A673 (cell line): ENCODE results near the gene TRAM2. TPM values are rescaled to one million over a fixed set of nuclear protein-coding genes. Genes with fewer than 3 reads are reported as not detected.

Experiments
- BruUV-seq: library from RNA; stranded (reverse); fragments of 400-500 nt; replicated peaks from 2 replicates; lab custom pipeline; 2021; lab: Mats Ljungman, UMichigan
- CTCF ChIA-PET: fragments of 300-600 bp; sonication (Branson Sonifier 250); formaldehyde crosslinking; loops from one replicate; lab custom pipeline; 2022; ENCODE audit warnings: antibody characterized with exemption; lab: Charles Lee
- POLR2A ChIA-PET: fragments of 300-600 bp; sonication (Branson Sonifier 250); formaldehyde crosslinking; loops from one replicate; lab custom pipeline; 2022; ENCODE audit warnings: antibody characterized with exemption; ENCODE audit not compliant: low non-redundant PET; lab: Charles Lee
- DNase-seq: peaks from one replicate; pipeline ENCODE4 v3.0.0-alpha.2; 2015; ENCODE audit warnings: low spot score
- H3K27ac ChIP-seq: fragments of 200-600 bp; sonication (generic); 2 replicates; pipeline ENCODE4 v1.5.1; 2016; ENCODE audit warnings: mixed run types, low read depth, mild to moderate bottlenecking, mixed read lengths, antibody characterized with exemption, low read length; ENCODE audit not compliant: poor library complexity, severe bottlenecking
- H3K27me3 ChIP-seq: fragments of 200-600 bp; sonication (generic); replicated peaks from 2 replicates; pipeline ENCODE4 v1.6.1; 2017; ENCODE audit warnings: mixed run types, low read depth, mild to moderate bottlenecking, mixed read lengths, antibody characterized with exemption, low read length; ENCODE audit not compliant: insufficient read depth, poor library complexity
- H3K36me3 ChIP-seq: fragments of 200-600 bp; sonication (generic); 2 replicates; pipeline ENCODE4 v1.6.1; 2016; ENCODE audit warnings: mixed run types, mild to moderate bottlenecking, mixed read lengths, antibody characterized with exemption, low read length; ENCODE audit not compliant: insufficient read depth, poor library complexity, severe bottlenecking
- H3K4me1 ChIP-seq: fragments of 200-600 bp; sonication (generic); 2 replicates; pipeline ENCODE4 v1.6.1; 2017; ENCODE audit warnings: mixed run types, mild to moderate bottlenecking, mixed read lengths, antibody characterized with exemption, low read length; ENCODE audit not compliant: insufficient read depth, poor library complexity, severe bottlenecking
- H3K4me3 ChIP-seq: fragments of 200-600 bp; sonication (generic); 2 replicates; pipeline ENCODE4 v1.5.1; 2016; ENCODE audit warnings: low read depth, mixed run types, mild to moderate bottlenecking, mixed read lengths, low read length; ENCODE audit not compliant: poor library complexity, severe bottlenecking
- H3K9me3 ChIP-seq: fragments of 200-600 bp; sonication (generic); 2 replicates; pipeline ENCODE4 v1.6.1; 2016; ENCODE audit warnings: mixed run types, low read depth, mild to moderate bottlenecking, mixed read lengths, antibody characterized with exemption, low read length; ENCODE audit not compliant: poor library complexity, severe bottlenecking
- EZH2 ChIP-seq: fragments of 200-600 bp; sonication (generic); IDR thresholded peaks from 2 replicates; pipeline ENCODE4 v1.6.1; 2017; ENCODE audit warnings: borderline replicate concordance, low read depth, mild to moderate bottlenecking, mixed read lengths, antibody characterized with exemption, low read length; ENCODE audit not compliant: poor library complexity, severe bottlenecking
- intact Hi-C: fragments of 100-400 bp; cut with micrococcal nuclease; formaldehyde crosslinking; loops from one replicate; pipeline ENCODE4 v1.10.0; 2022; ENCODE audit not compliant: unreplicated experiment
- total RNA-seq: library from RNA; stranded (reverse); gene quantifications from 2 replicates; pipeline ENCODE4 v1.2.3, GENCODE V29; 2021
- TF ChIP-seq, protein P1 (sequence below): fragments of 300-800, 200-600 bp; sonication (generic); conservative IDR thresholded peaks from 2 replicates; pipeline ENCODE4 v1.5.1; 2017; ENCODE audit warnings: low read depth, mild to moderate bottlenecking, antibody characterized with exemption, low read length, moderate library complexity, mixed read lengths

Gene TRAM2
- total RNA-seq, 1 experiment from 2014 or later: 21.9 TPM

DNA sequence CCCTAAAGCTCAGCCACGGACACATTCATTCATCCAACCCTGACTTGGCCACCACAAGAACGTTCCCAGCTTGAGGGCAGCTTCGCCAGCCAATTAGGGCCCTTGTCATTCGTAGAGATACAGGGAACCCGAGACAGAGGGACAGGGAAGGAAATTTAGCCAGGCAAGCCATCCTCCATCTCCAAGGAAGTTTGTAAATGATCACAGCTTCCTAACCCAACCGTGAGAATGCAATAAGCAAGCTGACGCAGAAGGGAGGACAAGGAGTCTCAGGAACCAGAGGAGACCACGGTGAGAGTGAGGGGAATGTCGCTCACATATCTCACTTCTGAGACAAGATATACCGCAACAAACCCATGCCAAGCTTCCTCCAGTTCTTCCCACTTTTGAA is 1.4 kb downstream of the TRAM2 start:
- CTCF ChIA-PET: interaction anchor here (1.0 to 1.1 kb wide), 2 partner anchors 22 to 88 kb away, joined by 3 read pairs; no protein-coding TSS in a partner anchor
- DNase-seq: no peak
- Histone ChIP-seq H3K36me3 (no peaks in the 10 kb centered on the region), H3K27ac (no peak overlapping the region), H3K4me3 (peak overlapping the region; percentile 80), H3K9me3 (no peaks in the 10 kb centered on the region), H3K27me3 (no peaks in the 10 kb centered on the region), H3K4me1 (peaks cover 3% of the 10 kb centered on the region)
- BruUV-seq: no TSS peak
- intact Hi-C loops: no loop called here
- POLR2A ChIA-PET: no interaction called here
- TF ChIP-seq EZH2: no peak
- TF ChIP-seq, protein P1, sequence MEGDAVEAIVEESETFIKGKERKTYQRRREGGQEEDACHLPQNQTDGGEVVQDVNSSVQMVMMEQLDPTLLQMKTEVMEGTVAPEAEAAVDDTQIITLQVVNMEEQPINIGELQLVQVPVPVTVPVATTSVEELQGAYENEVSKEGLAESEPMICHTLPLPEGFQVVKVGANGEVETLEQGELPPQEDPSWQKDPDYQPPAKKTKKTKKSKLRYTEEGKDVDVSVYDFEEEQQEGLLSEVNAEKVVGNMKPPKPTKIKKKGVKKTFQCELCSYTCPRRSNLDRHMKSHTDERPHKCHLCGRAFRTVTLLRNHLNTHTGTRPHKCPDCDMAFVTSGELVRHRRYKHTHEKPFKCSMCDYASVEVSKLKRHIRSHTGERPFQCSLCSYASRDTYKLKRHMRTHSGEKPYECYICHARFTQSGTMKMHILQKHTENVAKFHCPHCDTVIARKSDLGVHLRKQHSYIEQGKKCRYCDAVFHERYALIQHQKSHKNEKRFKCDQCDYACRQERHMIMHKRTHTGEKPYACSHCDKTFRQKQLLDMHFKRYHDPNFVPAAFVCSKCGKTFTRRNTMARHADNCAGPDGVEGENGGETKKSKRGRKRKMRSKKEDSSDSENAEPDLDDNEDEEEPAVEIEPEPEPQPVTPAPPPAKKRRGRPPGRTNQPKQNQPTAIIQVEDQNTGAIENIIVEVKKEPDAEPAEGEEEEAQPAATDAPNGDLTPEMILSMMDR: no peak

DNA sequence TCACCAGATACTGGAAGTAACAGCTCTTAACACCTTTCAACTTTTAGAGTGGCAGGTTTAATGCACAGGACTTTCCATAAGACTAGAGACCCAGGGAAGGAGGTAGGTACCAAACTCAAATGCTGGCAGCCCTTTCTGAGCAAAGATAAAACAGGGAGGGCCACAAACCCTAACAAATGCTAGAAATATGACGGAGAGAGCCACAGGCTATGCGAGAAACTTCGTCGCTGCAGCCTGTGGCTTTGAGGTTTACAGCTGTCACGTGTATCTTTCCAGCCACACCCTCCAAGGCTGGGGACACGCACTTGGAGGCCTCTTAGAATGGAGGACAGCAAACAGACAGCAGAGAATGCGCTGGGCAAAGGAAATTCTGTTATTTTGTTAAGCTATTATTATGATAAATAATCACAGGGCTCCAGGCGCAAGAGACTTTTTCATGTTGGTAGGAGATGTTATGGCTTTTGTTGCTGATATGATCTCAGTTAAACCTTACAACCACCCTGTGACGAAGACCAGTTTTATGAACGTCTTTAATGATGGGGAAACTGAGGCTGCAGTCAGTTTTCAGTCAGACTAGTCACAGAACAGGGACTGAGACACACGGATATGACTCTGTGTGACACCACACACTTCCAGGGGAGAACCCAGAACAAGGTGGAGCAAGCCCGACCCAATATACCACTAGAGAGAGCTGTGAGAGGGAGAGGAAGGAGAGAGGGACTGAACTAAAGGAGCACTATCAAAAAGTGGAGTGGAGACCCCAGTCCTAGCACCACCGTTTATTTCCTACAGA is 2.0 kb downstream of the TRAM2 start:
- H3K27ac ChIP-seq: no peak overlapping the region
- H3K27me3 ChIP-seq: no peaks in the 10 kb centered on the region
- POLR2A ChIA-PET: no interaction called here
- no peak for DNase-seq
- no TSS peak for BruUV-seq
- TF ChIP-seq, protein P1: no peak
- no peak for TF ChIP-seq EZH2
- CTCF ChIA-PET: interaction anchor here (1.1 kb wide), 1 partner anchor 88 kb away, joined by 3 read pairs; no protein-coding TSS in a partner anchor
- H3K4me3 ChIP-seq: peak overlapping the region; percentile 80
- no peaks in the 10 kb centered on the region for H3K36me3 ChIP-seq
- H3K4me1 ChIP-seq: peaks cover 3% of the 10 kb centered on the region
- H3K9me3 ChIP-seq: no peaks in the 10 kb centered on the region
- intact Hi-C loops: no loop called here

DNA sequence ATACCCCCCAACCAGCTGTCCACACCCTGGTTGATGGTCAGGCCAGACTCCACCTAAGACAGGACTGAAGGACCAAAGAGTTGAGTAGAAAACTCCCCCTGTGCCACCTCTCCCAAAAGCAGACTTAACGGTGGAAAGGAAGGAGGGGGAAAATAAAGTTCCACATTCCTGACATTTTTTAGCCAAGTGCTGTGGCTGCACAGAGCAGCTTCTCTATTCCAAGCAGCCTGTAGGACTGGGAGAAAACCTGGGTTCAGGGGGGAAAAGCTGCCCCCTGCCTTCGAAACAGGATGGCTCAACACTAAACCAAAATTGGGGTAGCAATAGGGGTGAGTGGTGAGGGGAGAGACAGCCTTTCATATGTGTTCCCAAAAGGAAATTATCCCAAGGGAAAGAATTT is 3.6 kb downstream of the TRAM2 start:
- CTCF ChIA-PET: interaction anchor here (0.5 kb wide), 1 partner anchor 24 kb away, joined by 6 read pairs; no protein-coding TSS in a partner anchor
- BruUV-seq: no TSS peak
- intact Hi-C loops: no loop called here

More for the DNA sequence above, 3.6 kb downstream of the TRAM2 start:
- TF ChIP-seq, protein P1: no peak
- POLR2A ChIA-PET: interaction anchor here (0.5 kb wide), 1 partner anchor 8 kb away, joined by 13 read pairs; no protein-coding TSS in a partner anchor
- H3K27me3 ChIP-seq: no peaks in the 10 kb centered on the region
- DNase-seq: no peak
- no peaks in the 10 kb centered on the region for H3K9me3 ChIP-seq
- no peaks in the 10 kb centered on the region for H3K36me3 ChIP-seq
- H3K4me1 ChIP-seq: peaks cover 3% of the 10 kb centered on the region
- H3K4me3 ChIP-seq: no peak overlapping the region
- no peak overlapping the region for H3K27ac ChIP-seq
